Stimulated activated CD8-positive, alpha-beta memory T cell treated with anti-CD3 and anti-CD28 coated beads, Interleukin-7, amount 100 ng/mL, for 1 hour (primary cell): Measurements from ENCODE around the gene DCTN4.
"Not testable (repeated sequence)": the region's sequence is repeated elsewhere in the genome, so short reads cannot be mapped to it uniquely, and the experiment has no call there.

Source experiments
- DNase-seq, 2 donors: peaks; one replicate each; pipeline ENCODE4 v3.0.0-alpha.2; 2020; ENCODE audit warnings: low read depth in 2 of 2

The DCTN4 gene

DNA sequence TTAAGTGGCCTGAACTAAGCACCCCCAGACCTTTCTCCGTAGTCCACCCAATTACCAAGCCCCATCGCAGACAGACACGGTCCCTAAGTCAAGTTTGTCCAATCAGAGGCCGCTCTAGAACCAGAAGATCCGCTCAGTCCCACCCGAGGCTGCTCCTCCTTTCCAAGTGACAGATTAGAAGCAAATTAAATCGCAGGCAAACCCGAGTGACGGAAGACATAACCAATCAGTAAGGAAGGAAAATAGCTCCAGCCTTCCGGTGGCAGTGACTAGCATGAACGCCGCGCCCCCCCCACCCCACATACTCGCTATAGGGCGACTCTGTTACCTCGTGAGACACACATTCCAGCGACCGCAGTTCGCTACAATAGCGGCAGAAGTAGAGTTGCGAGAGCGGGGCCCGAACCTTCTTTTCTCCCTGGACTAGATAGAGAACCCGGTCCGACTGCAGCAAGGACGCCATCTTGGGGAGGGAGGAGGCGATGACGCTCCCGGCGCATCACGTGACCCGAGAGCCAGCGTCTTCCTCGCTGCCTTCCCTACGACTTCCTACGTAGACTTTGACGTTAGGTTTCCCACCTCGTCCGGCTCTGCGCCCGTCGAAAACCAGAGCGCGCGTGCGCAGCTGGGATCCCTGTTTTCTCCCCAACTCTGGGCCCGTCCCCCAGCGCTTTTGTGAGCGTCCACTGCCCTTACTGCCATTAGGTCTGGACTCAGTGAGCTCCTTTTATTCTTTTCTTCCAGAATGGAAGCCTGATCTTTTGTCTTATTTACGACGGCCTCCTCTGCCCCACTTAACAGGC is at the start of gene DCTN4:
Gene DCTN4 (minus strand): TSS at position 487 of the 803 bp plus-strand sequence. CDS start 24 bp downstream, at position 463.
- peak; percentile 86 to 87 for DNase-seq

DNA sequence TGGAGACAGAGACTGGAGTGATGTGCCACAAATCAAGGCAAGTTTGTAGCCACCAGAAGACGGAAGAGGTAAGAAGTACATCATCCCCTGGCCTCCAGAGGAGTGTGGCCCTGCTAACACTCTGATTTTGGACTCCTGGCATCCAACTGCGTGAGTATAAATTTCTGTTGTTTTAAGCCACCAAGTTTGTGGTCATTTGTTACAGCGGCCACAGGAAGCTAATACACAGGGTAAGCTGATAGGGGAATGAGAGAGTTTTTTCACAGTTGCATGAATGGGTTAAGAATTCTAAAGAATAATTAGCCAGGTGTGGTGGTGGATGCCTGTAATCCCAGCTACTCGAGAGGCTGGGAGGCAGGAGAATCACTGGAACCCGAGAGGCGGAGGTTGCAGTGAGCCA is 45.6 kb upstream of the DCTN4 start:
- DNase-seq = no peak

DNA sequence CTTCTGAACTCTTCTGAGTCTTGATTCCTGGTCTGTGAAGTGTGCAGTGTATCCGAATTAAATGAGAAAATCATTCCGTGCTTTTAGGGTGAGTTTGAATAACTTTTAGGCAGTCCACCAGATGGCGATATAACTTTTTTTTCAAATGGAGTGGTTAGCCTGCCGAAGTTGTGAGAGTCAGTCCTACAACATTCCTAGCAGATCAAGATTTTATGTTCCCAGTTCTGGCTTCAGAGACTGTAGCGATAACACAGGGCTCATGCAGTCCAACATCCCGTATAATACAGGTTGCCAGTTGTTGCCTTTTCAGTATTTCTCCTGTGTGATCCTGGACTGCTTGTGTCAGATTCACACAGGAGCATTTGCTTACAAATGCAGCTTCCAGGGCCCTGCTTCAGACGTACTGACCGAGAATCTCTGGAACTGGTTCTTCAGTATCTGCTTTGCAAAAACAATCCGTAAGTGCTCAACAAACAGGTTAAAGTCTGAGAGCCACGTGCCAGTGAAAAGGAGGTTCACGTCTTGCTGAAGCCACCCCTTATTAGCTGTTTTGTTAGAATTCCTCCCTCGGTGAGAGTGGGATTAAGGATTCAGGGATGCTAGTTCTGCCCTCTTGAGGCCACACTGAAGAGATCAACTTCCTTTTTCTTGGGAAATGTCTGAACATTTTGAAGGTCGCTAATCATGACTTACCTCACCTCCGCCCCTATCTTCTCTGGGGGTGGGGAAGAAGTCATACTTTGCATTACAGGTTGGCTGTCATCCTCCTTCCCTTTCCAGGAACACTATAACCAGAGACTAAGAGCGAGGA is 42.5 kb upstream of the DCTN4 start:
- DNase-seq = no peak

DNA sequence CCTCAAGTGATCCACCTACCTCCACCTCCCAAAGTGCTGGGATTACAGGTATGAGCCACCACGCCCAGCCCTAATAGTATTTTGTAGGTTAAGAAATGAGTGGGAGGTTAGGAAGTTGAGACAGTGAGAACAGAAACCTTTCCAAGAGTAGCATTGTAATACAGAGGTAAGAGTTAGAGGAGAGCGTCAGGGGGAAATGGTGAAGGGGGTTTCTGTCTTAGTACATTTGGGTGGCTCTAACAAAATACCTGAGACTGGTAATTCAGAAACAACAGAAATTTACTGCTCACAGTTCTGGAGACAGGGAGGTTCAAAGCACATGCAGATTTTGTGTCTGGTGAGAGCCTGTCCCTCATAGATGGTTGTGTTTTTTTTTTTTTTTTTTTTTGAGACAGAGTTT is 38.6 kb upstream of the DCTN4 start:
- no peak for DNase-seq

DNA sequence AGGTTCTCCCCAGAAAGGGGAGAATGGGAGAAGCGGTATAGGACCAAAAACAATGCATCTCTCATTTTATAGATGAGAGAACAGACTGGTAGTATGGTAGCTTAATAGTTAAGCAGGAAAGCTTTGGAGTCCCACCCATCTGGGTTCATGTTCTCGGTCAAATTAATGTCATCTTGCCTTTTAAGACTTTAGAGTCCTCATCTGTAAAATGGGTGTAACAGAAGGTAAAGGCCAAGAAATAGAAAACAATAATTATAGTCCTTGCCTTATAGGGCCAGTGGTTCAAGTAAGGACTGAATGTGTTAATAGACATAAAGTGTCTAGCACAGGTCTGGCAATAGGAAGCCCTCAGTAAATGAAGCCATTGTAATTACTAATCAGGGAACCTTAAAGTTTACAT is 36.1 kb upstream of the DCTN4 start:
- DNase-seq = no peak

DNA sequence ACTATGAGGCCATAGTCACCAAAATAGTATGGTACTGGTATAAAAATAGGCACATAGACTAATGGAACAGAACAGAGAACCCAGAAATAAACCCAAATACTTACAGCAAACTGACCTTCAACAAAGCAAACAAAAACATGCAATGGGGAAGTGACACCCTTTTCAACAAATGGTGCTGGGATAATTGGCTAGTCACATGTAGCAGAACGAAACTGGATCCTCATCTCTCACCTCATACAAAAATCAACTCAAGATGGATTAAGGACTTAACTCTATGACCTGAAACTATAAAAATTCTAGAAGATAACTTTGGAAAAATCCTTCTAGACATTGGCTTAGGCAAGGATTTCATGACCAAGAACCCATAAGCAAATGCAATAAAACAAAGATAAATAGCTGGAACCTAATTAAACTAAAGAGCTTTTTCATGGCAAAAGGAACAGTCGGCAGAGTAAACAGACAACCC is 34.6 kb upstream of the DCTN4 start:
- DNase-seq = not testable (repeated sequence)

DNA sequence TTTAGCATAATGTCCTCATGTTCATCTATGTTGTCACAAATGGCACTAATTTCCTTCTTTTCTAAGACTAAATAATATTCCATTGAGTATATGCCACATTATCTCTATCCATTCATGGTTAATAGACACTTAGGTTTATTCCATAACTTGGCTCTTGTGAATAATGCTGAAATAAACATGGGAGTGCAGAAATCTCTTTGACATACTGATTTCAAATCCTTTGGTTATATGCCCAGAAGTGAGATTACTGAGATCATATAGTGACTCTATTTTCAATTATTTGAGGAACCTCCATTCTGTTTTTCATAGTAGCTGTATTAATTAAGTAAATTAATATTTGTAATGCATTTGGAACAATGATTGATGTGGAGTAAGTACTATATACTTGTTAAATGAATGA is 32.7 kb upstream of the DCTN4 start:
- no peak for DNase-seq

DNA sequence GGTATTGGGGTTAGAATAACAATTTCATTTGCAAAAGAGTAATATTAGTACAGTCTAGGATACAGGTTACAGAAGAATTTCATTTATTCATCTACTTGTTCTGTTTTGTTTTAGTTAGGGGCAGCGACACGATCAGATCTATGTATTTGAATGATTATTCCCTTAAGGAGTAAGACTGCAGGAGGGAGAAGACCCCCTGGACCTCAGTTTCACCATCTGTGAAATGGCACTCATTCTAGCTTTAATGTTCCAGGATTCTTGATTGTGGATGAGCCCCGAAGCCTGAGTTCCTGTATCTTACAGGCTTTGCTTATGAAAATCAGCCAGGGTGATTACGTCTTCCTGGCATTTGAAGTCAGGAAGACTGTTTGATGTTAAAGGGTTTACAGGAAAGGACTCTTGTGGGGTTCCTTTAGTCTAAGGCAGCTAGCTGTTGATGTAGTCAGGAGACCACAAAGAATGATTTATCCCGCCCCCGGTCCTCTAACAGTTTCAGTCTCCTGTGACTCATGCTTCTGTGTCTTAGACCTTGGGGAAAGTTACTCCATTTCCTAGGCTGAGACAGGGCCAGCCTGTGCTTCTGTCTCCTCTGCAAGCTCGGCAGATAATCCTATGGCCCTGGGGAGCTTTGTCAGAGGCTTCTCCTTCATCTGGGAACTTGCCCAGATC is 31.3 kb upstream of the DCTN4 start:
- no peak for DNase-seq

DNA sequence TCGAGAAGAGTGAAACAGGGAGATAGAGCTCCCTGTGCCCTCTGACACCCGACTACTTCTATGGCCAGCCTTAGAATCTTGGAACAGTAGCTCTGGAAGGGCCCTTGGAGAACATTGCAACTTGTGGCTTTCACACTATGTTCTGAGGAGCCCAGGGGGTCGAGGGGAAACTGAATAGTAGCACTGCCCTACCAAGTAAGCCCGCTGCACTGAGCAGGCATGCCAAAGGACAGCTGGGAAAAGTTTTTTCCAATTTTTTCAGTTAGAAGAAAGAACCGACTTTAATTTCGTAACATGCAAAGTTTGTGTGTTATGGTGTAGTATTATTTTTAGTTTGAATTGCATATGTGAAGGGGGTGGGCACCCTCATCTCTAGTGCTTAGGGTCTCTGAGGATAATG is 30.6 kb upstream of the DCTN4 start:
- DNase-seq = no peak

DNA sequence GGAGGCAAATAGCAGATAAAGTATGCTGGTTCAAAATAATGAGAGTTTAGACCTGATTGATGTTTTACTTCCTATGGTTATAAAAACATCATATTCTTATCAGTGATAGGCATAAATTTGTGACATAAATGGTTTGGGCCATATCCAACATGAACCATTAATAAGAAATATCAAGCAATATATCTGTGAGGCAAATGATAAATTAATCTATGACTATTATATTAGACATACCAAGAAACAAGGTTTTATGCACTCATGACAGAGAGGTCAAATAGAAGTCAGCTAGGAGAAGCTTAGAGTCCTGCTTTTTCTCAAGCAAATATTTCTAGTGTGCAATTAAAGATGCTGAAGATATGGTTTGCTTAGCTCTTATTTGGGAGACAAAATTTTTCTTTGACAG is 30.2 kb upstream of the DCTN4 start:
- DNase-seq = no peak

DNA sequence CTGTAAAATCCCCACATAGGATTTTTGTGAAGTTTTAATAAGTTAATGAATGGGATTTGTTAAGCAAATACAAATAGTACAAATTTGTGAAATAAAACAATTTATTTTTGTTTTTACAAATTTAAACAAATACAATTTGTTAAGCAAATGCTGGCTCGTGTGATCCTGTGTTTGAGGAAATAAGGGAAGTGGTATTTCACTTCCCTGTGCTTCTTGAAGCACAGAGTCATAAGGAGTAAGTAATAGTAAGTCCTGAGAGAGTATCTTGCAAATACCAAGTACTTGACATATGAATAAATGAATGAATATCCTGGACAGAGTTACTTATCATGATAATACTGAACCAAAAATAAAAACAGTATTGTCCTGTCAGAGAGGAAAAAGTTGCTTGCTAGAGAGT is 28.8 kb upstream of the DCTN4 start:
- no peak for DNase-seq

DNA sequence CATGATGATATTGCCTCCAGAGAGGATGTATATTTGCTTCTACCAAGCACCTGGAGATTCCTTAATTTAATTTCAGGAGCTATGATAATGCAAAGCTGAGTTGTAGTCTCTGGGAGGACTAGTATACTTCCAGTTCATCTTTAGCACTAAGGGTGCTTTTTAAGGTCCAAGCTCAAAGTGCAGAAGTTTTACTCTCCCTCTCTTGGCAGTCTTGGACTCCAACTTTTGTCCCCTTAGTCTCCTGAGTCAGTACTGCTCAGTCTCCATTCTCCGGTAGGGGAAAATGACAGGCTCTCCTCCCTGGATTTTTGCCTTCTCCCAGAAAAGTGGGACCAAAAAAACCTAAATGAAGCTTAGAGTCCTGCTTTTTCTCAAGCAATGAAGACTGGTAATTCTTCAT is 28.1 kb upstream of the DCTN4 start:
- DNase-seq = no peak

DNA sequence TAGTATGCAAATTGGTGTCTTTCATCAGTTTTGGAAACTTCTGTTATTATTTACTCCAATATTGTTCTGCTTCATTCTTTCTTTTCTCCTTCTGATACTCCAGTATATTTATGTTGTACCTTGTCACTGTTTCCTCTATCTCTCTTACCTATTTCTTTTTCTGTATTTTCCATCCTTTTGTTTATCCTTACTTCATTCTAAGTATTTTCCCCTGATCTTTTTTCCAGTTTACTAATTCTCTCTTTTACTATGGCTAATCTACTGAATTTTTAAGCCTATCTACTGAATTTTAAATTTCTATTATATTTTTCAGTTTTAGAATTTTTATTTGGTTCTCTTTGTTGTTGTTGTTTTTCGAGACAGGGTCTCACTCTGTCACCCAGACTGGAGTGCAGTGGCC is 27.1 kb upstream of the DCTN4 start:
- DNase-seq = no peak

DNA sequence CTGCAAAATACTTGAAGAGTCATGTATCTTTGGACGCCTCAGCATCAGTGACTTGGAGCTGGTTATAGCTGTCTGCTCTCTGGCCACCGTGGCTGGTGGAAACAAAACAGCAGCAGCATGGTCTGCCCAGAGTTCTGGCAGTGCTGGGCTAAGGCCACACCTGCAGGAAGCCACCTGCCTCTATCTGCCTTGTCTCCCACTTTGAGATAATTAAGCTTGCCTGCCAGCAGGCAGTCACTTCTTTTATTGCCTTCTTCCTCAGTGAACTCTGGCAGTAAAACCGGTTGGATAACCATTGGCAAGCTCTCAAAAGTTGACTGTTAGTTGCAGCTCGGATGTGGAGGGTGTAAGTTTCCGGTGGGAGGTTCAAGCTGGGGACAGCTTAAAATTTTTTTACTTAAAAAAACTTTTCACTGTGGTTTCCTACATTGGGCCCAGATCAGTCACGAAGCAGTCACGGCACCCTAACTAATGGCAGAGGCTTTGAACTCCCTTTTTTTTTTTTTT is 24.7 kb upstream of the DCTN4 start:
- DNase-seq = no peak

DNA sequence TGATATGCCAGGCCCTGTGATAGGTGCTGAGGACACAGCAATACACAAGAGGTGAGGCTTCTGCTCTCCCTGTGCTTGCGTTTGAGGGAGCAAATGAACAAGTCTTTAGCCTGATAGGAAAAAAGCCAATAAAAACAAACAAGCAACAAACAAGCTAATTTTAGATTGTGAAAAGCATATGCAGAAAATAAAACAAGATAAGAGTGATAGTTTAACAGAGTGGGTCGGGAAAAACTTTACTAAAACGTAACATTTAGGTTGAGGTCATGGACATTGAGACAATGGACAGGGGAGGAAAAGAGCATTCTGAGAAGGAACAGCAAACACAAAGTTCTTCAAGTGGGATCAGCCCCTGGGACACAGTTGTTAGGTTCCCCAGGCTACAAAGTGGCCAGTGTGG is 24.0 kb upstream of the DCTN4 start:
- no peak for DNase-seq

DNA sequence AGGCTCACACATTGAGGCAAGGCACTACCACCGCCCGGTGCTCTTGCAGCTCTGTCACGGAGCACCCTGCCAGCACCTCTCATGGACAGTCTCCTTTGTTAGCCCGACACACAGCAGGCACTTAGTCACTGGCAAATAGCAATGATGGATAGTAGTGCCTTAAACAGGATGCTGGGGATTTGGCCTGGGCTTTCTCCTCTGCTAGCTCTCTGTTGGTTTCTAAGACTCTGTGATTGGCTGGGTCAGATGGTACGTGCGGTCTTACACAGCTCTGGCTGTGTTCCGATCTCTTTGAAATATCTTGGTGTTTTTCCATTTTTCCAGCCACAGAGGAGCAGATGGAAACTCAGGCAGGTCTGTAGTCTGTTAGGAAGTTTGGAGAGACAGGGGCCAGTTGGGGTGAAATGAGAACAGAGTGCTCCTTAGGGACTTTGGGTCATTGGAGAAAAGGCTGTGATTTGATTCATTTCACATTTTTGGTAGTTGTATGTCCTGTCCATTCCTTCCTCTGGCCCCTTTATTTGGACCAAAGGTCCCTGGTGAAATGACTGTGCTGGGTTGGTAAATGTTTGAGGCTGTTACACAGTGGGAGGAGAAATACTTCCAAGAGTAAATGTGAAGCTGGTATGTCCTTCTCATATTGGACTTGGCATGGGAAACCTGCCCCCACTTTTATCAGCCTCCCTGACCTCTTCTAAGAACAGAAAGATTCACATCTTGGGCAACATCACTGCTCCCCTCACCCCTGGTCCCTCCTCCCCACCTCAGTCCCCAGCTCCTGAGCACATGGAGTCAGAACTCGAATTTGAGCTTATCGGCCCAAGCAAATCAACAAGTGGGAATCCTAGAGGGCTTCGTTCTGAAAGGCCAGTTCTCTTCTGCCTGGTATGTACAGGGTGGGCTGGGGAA is 23.1 kb upstream of the DCTN4 start:
- no peak for DNase-seq

DNA sequence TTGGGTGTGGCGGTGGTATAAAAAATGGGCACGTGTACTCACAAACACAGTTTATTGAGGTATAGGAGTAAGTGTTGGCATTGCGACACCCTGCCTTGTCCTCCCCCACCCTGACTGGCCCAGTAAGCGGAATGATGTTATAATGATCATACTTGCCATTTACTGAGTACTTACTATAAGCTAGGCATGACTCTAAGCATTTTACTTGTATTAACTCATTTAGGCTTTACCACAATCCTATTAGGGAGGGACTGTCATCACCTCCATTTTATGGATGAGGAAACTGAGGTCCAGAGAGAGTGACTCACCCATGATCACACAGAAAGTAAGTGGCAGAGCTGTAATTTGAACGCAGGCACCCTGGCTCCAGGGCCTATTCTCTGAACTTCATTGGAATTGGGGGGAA is 22.0 kb upstream of the DCTN4 start:
- DNase-seq = no peak

DNA sequence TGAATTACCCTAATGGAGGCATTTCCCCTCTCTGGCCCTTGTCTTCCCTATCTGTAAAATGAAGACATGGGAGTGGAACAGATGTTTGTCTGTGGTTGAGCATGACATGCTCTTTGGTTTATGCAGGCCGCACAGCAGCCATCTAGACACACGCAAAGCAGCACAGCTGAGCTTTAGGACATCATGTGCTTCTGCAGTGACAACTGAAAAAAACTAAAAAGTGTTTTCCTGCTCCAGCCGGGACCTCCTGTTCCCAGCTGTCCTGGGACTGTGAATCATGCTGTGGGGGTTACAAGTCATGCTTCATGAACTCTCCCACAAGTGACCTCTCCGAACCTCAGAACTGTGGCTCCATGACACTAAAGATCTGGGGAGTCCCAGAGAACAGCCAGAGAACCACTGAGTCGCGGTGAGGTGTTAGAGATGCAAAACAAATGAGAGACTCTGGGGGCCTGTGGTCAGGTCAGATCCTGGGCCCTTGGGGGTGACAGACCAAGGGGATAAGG is 21.4 kb upstream of the DCTN4 start:
- DNase-seq = no peak

DNA sequence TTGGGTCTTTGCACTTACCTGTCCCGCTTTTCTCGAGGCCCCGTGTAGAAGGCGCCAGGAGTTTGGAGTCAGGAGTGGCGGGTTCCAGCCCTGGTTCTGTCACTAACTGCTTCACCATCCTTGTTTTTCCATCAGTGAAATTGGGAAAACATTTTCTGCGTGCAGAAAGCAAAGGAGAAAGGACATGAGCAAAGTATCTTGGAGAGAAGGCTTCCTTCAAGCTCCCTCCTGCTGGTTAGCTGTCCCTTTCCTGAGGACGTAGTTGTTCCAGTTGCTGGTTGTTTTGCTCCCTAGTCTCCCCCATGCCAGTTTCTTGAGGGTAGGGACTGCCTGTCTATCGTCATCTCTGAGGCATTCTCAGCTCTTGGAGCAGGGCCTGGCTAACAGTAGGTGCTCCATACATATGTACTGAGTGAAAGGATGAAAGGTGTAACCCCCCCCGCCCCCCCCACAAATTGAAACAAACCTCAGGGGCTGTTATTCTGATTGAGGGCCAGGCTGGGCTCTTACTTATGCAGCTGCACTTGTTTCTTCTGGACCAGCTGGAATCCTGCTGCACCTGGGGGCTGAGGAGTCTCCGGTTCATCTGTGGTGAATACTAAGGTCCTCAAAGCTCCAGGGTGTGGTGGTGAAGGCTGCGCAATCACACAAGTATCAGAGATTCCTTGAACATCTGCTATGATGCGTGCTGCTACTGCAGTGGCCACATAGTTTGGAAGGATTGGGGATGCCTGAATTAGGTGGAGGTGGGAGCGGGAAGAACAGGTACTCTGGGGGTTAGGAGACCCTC is 20.8 kb upstream of the DCTN4 start:
- DNase-seq = no peak
